ENCODE data around the gene SMC3. TPM values are rescaled to one million over a fixed set of nuclear protein-coding genes. Genes with fewer than 3 reads are reported as not detected.
A peak's percentile ranks its signal among the peaks of the same experiment; 100 is the strongest.

Gene SMC3
- total RNA-seq, 3 donors from 2014 or later: 26.6 to 37.8 (median 37.0) TPM

DNA sequence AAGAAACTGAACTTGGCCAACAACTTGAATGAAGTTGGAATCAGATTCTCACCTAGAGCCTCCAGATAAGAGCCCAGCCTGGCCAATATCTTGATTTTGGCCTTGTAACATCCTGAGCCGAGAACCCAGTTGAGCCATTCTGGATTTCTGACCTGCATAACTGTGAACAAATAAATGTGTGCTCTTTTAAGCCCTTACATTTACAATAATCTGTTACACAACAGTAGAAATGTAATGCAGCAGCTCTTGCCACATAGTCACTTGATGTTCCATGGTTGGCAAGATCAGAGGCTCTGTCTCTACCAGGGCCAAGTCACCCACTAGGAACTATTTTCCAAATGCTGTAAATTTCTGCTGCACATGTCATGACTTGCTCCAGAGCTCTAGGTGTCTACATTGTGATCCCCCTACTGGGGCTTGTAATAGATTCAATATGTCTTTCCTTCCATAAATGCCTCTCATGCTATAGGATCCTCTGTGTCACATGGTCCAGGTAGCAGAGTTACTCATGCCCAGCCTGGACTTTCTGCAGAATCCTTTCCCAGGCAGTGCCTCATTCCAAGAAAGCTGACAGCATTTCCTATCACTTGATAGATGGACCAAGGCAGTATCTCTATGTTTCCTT is 65.2 kb downstream of the SMC3 start:
- H3K4me3 ChIP-seq: no peak overlapping the region
- TF ChIP-seq CTCF (IDR thresholded peaks at IDR 0.05) (no peak), POLR2AphosphoS5 (IDR thresholded peaks at IDR 0.05) (no peak), POLR2A (IDR thresholded peaks at IDR 0.05) (no peak)
- H3K4me1 ChIP-seq: peaks cover 0 to 6% of the 10 kb centered on the region in 2 donors
- no peaks in the 10 kb centered on the region for H3K36me3 ChIP-seq
- peak in 1 of 2 donors; percentile 40 for DNase-seq (ENCODE audit: low spot score in 2 of 2)
- H3K9me3 ChIP-seq: no peaks in the 10 kb centered on the region
- peaks cover 0 to 2% of the 10 kb centered on the region in 2 donors for H3K27me3 ChIP-seq
- H3K27ac ChIP-seq: peak overlapping the region in 1 of 2 donors; percentile 26
- intact Hi-C loops (cut with DNase I; ENCODE audit: low total_unique reads): no loop called here

GRCh38 chr10:110634527-110635209 is 67.2 kb downstream of the SMC3 start:
- Histone ChIP-seq H3K4me1 (peaks cover 0 to 6% of the 10 kb centered on the region in 2 donors), H3K36me3 (no peaks in the 10 kb centered on the region), H3K9me3 (no peaks in the 10 kb centered on the region), H3K4me3 (no peak overlapping the region), H3K27me3 (peaks cover 0 to 5% of the 10 kb centered on the region in 2 donors), H3K27ac (no peak overlapping the region)
- TF ChIP-seq POLR2A (IDR thresholded peaks at IDR 0.05) (no peak), CTCF (IDR thresholded peaks at IDR 0.05) (no peak), POLR2AphosphoS5 (IDR thresholded peaks at IDR 0.05) (no peak)
- peak in 1 of 2 donors; percentile 59 for DNase-seq (ENCODE audit: low spot score in 2 of 2)
- intact Hi-C loops (cut with DNase I; ENCODE audit: low total_unique reads): no loop called here

DNA sequence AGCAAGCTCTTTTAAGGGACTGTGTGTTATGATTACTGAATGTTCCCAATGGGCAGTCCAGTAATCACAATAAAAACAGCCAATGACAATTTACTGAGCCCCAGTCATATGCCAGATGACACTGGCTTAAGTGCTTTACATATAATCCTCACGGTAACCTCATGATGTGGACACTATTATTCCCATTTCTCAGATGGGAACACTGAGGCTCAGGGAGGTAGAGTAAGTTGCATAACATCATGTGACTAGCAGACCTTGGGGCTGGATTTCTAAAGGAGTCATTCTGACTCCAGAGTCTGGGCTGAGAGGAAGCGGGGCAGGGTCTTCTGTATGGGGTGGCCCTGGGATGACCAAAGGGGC is 69.1 kb downstream of the SMC3 start:
- Histone ChIP-seq H3K4me1 (peaks cover 0 to 6% of the 10 kb centered on the region in 2 donors), H3K4me3 (no peak overlapping the region), H3K27ac (no peak overlapping the region), H3K27me3 (peaks cover 0 to 11% of the 10 kb centered on the region in 2 donors), H3K9me3 (no peaks in the 10 kb centered on the region), H3K36me3 (no peaks in the 10 kb centered on the region)
- DNase-seq (ENCODE audit: low spot score in 2 of 2): no peak
- TF ChIP-seq CTCF (IDR thresholded peaks at IDR 0.05) (no peak), POLR2A (IDR thresholded peaks at IDR 0.05) (no peak), POLR2AphosphoS5 (IDR thresholded peaks at IDR 0.05) (no peak)
- intact Hi-C loops (cut with DNase I; ENCODE audit: low total_unique reads): no loop called here

DNA sequence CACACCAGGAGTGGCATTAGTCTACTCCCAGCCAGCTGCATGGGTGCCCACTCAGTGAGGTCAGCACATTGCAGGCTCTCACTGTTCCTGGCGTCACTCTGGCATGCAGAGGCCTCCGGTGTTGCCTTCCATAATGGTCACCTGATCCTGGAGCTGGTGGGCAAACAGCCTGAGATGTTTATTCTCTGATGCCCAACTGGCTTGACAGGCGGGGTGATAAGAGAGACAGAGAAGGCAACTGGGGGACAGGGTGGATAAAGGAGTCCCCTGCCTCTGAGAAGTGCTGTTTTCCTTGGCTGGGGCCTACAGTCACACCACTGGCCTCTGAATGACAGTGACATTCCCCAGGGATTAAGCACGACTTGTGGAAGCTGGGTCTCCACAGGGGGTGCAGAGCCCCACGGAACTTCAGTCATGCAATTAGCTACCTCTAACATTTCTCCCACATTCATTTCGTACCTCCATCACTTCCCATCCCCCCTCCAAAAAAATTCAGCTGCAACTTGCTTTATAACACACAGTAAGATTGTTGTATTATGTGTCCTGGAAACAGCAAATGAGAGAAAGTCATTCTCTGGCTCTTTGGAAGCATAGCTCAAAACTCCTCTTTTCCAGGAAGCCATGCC is 69.5 kb downstream of the SMC3 start:
- intact Hi-C loops (cut with DNase I; ENCODE audit: low total_unique reads): no loop called here

More for the DNA sequence above, 69.5 kb downstream of the SMC3 start:
- TF ChIP-seq POLR2AphosphoS5 (IDR thresholded peaks at IDR 0.05) (no peak), CTCF (IDR thresholded peaks at IDR 0.05) (no peak), POLR2A (IDR thresholded peaks at IDR 0.05) (no peak)
- Histone ChIP-seq H3K36me3 (no peaks in the 10 kb centered on the region), H3K27ac (no peak overlapping the region), H3K27me3 (peaks cover 0 to 16% of the 10 kb centered on the region in 2 donors), H3K9me3 (no peaks in the 10 kb centered on the region), H3K4me1 (peaks cover 0 to 6% of the 10 kb centered on the region in 2 donors), H3K4me3 (no peak overlapping the region)
- no peak for DNase-seq (ENCODE audit: low spot score in 2 of 2)

All from breast epithelium (tissue), 4 donors.